Tibial nerve (tissue), 4 donors: ENCODE measurements around the gene TMEM259. TPM values are rescaled to one million over a fixed set of nuclear protein-coding genes. Genes with fewer than 3 reads are reported as not detected.

Source experiments
- DNase-seq, 2 donors: peaks; one replicate each; pipeline ENCODE4 v3.0.0-alpha.2; 2019; ENCODE audit warnings: low spot score in 2 of 2
- H3K27ac ChIP-seq, 4 donors: fragments of 200-600 bp; sonication (generic) in 3 of 4; one replicate each; pipeline ENCODE4 v1.5.1; 2017 to 2019; ENCODE audit warnings: mild to moderate bottlenecking in 1 of 4
- H3K27me3 ChIP-seq, 2 donors: fragments of 200-600 bp; sonication (generic) in 1 of 2; one replicate each; pipeline versions ENCODE4 v1.5.1 to v1.6.0; 2017 to 2019
- H3K36me3 ChIP-seq, 3 donors: fragments of 200-600 bp; sonication (generic); one replicate each; pipeline ENCODE4 v1.5.1; 2018 to 2019
- H3K4me1 ChIP-seq, 4 donors: fragments of 200-600 bp; sonication (generic) in 3 of 4; one replicate each; pipeline ENCODE4 v1.5.1; 2017 to 2019
- H3K4me3 ChIP-seq, 4 donors: fragments of 200-600 bp; sonication (generic) in 3 of 4; one replicate each; pipeline ENCODE4 v1.5.1; 2017 to 2019; ENCODE audit warnings: mild to moderate bottlenecking in 1 of 4, moderate library complexity in 1 of 4
- H3K9me3 ChIP-seq, 4 donors: fragments of 200-600 bp; sonication (generic) in 3 of 4; one replicate each; pipeline ENCODE4 v1.5.1; 2017 to 2019
- CTCF ChIP-seq, 5 experiments: fragments of 200-600 bp in 3 of 5; fragments of 450-650 bp in 2 of 5; sonication (generic) in 3 of 5; IDR thresholded peaks; one replicate each; pipeline ENCODE4 v1.5.1; 2016 to 2019; ENCODE audit warnings: antibody characterized with exemption in 5 of 5, mild to moderate bottlenecking in 3 of 5, moderate library complexity in 2 of 5
- EP300 ChIP-seq, 2 donors: sonication (generic); formaldehyde crosslinking; IDR thresholded peaks; one replicate each; pipeline ENCODE4 v1.6.1; 2017; ENCODE audit warnings: antibody characterized with exemption in 2 of 2, mild to moderate bottlenecking in 1 of 2
- POLR2A ChIP-seq, 2 donors: fragments of 450-650 bp; IDR thresholded peaks; one replicate each; pipeline ENCODE4 v1.6.1; 2017; ENCODE audit warnings: antibody characterized with exemption in 2 of 2, mild to moderate bottlenecking in 2 of 2, moderate library complexity in 2 of 2
- WGBS, 2 donors: methylation state at CpG; one replicate each; pipeline ENCODE4 v1.1.5; 2018; 5-methylcytosine and 5-hydroxymethylcytosine counted together
- total RNA-seq, 4 donors: library from RNA; depleted of rRNA; stranded (reverse); fragments of >200 nt; gene quantifications; one replicate each; pipeline ENCODE4 v1.1.0, GENCODE V29; 2016

The TMEM259 gene
- total RNA-seq, 4 donors from 2014 or later, result 229 to 459 (median 325) TPM

GRCh38 chr19:1055028-1055425 lies 34.1 kb upstream of the TMEM259 start:
- Histone ChIP-seq H3K4me1 (no peaks in the 10 kb centered on the region), H3K36me3 (peaks cover 0 to 52% (median 0%) of the 10 kb centered on the region in 3 donors), H3K9me3 (peaks cover 0 to 56% (median 15%) of the 10 kb centered on the region in 4 donors), H3K27ac (no peak overlapping the region), H3K27me3 (no peaks in the 10 kb centered on the region), H3K4me3 (no peak overlapping the region)
- no peak for TF ChIP-seq POLR2A (IDR thresholded peaks at IDR 0.05)
- TF ChIP-seq EP300 (IDR thresholded peaks at IDR 0.05), result no peak
- no peak for TF ChIP-seq CTCF (IDR thresholded peaks at IDR 0.05)
- DNase-seq, result no peak
- 94 to 97% methylated on average over 6 to 14 of the region's 14 CpGs for WGBS, 2 donors

GRCh38 chr19:1054102-1055027 lies 33.4 kb upstream of the TMEM259 start:
- TF ChIP-seq CTCF (IDR thresholded peaks at IDR 0.05), result no peak
- H3K4me1 ChIP-seq, result no peaks in the 10 kb centered on the region
- no peak for DNase-seq
- H3K27me3 ChIP-seq, result no peaks in the 10 kb centered on the region
- H3K36me3 ChIP-seq, result peaks cover 0 to 48% (median 0%) of the 10 kb centered on the region in 3 donors
- WGBS, 2 donors, result 90 to 94% methylated on average over 18 to 28 of the region's 28 CpGs
- H3K9me3 ChIP-seq, result peaks cover 0 to 49% (median 15%) of the 10 kb centered on the region in 4 donors
- H3K4me3 ChIP-seq, result no peak overlapping the region
- no peak overlapping the region for H3K27ac ChIP-seq

GRCh38 chr19:1053176-1054101 lies 32.5 kb upstream of the TMEM259 start:
- no peak for DNase-seq
- Histone ChIP-seq H3K4me3 (no peak overlapping the region), H3K9me3 (peaks cover 0 to 40% (median 14%) of the 10 kb centered on the region in 4 donors), H3K27ac (no peak overlapping the region), H3K27me3 (no peaks in the 10 kb centered on the region), H3K36me3 (peaks cover 0 to 41% (median 0%) of the 10 kb centered on the region in 3 donors), H3K4me1 (no peaks in the 10 kb centered on the region)
- WGBS, 2 donors, result 84 to 89% methylated on average over 30 of the region's 31 CpGs
- no peak for TF ChIP-seq CTCF (IDR thresholded peaks at IDR 0.05)
- no peak for TF ChIP-seq POLR2A (IDR thresholded peaks at IDR 0.05)
- TF ChIP-seq EP300 (IDR thresholded peaks at IDR 0.05), result no peak

- TF ChIP-seq POLR2A (IDR thresholded peaks at IDR 0.05) (no peak), EP300 (IDR thresholded peaks at IDR 0.05) (no peak), CTCF (IDR thresholded peaks at IDR 0.05) (no peak)
- WGBS, 2 donors, result 63 to 75% methylated on average over 2 of the region's 5 CpGs
- Histone ChIP-seq H3K27me3 (no peaks in the 10 kb centered on the region), H3K36me3 (peaks cover 0 to 32% (median 0%) of the 10 kb centered on the region in 3 donors), H3K27ac (no peak overlapping the region), H3K9me3 (peaks cover 0 to 30% (median 7%) of the 10 kb centered on the region in 4 donors), H3K4me3 (no peak overlapping the region), H3K4me1 (no peaks in the 10 kb centered on the region)
- DNase-seq, result no peak
Observed at GRCh38 chr19:1052349-1052975, 31.5 kb upstream of the TMEM259 start.
